Activated CD4-positive, alpha-beta memory T cell treated with anti-CD3 and anti-CD28 coated beads, Interleukin-2, amount 10 ng/mL, durations not matched to agents 7 days and 5 days (primary cell): ENCODE data around the gene AP5B1. TPM values are rescaled to one million over a fixed set of nuclear protein-coding genes. Genes with fewer than 3 reads are reported as not detected.

Experiments used
- CTCF ChIA-PET: fragments of 350-600 bp; sonication (Branson Sonifier 250); formaldehyde crosslinking; loops from one replicate; lab custom pipeline; 2021; ENCODE audit warnings: antibody characterized with exemption, inconsistent platforms; lab: Charles Lee
- POLR2A ChIA-PET: fragments of 350-600 bp; sonication (Branson Sonifier 250); formaldehyde crosslinking; loops from one replicate; lab custom pipeline; 2021; ENCODE audit warnings: antibody characterized with exemption; lab: Charles Lee
- DNase-seq: peaks from one replicate; pipeline ENCODE4 v3.0.0-alpha.2; 2020
- H3K27ac Mint-ChIP-seq: one replicate; pipeline ENCODE4 v1.8.0; 2021; ENCODE audit warnings: mild to moderate bottlenecking, mixed read lengths
- H3K27me3 Mint-ChIP-seq: one replicate; pipeline ENCODE4 v1.8.0; 2021; ENCODE audit warnings: mixed read lengths
- H3K36me3 Mint-ChIP-seq: one replicate; pipeline ENCODE4 v1.8.0; 2021; ENCODE audit warnings: low read depth, mixed read lengths
- H3K4me1 Mint-ChIP-seq: one replicate; pipeline ENCODE4 v1.8.0; 2021; ENCODE audit warnings: mixed read lengths
- H3K4me3 Mint-ChIP-seq: one replicate; pipeline ENCODE4 v1.8.0; 2021; ENCODE audit warnings: mild to moderate bottlenecking, mixed read lengths
- H3K9me3 Mint-ChIP-seq: one replicate; pipeline ENCODE4 v1.8.0; 2021; ENCODE audit warnings: mixed read lengths
- total RNA-seq, 2 experiments: library from RNA; stranded (reverse); gene quantifications; one replicate each; pipeline ENCODE4 v1.2.3, GENCODE V29; 2021

AP5B1 gene
- total RNA-seq, 2 experiments from 2014 or later, result 21.2 to 21.5 TPM

- no peaks in the 10 kb centered on the region for H3K9me3 Mint-ChIP-seq
- peak; percentile 88 for DNase-seq
- H3K4me1 Mint-ChIP-seq, result peaks cover 24% of the 10 kb centered on the region
- H3K4me3 Mint-ChIP-seq, result peak overlapping the region; percentile 86
- POLR2A ChIA-PET, result interaction anchor here (0.6 to 5.3 kb wide), 28 partner anchors 10 to 1702 kb away, joined by 3 to 32 read pairs (median 4); partner anchors contain the start of genes CCDC85B, CFL1, KAT5 and MUS81
- H3K36me3 Mint-ChIP-seq, result peaks cover 16% of the 10 kb centered on the region
- CTCF ChIA-PET, result interaction anchor here (0.6 to 5.3 kb wide), 51 partner anchors 10 to 518 kb away, joined by 3 to 126 read pairs (median 5); partner anchors contain the start of genes CCDC85B, CFL1, FIBP and KAT5
- peaks cover 18% of the 10 kb centered on the region for H3K27me3 Mint-ChIP-seq
- peak overlapping the region; percentile 74 for H3K27ac Mint-ChIP-seq
Measured at GRCh38 chr11:65779919-65780769, 632 bp downstream of the AP5B1 start.

DNA sequence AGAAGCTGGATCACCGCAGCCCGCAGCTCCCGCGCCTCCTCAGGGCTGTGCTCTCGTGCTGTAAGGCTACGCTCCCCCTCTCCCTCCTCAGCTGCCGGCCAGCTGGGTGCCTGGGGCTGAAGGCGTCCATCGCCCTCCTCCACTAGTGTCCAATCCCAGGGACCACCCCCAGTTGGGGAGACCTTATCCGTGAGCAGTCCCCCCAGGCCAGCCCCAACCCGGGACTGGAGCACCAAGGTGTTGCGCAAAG lies 1.2 kb downstream of the AP5B1 start:
- H3K27me3 Mint-ChIP-seq, result peaks cover 16% of the 10 kb centered on the region
- ChIA-PET CTCF (interaction anchor here (0.6 to 5.3 kb wide), 47 partner anchors 9 to 517 kb away, joined by 3 to 126 read pairs (median 5); partner anchors contain the start of genes CCDC85B, CFL1, FIBP and KAT5), POLR2A (interaction anchor here (1.0 to 5.3 kb wide), 20 partner anchors 9 to 272 kb away, joined by 3 to 32 read pairs (median 6); partner anchors contain the start of genes CCDC85B, CFL1, KAT5 and MUS81)
- peaks cover 22% of the 10 kb centered on the region for H3K4me1 Mint-ChIP-seq
- H3K36me3 Mint-ChIP-seq, result peaks cover 16% of the 10 kb centered on the region
- peak overlapping the region; percentile 86 for H3K4me3 Mint-ChIP-seq
- DNase-seq, result no peak
- no peaks in the 10 kb centered on the region for H3K9me3 Mint-ChIP-seq
- H3K27ac Mint-ChIP-seq, result no peak overlapping the region

DNA sequence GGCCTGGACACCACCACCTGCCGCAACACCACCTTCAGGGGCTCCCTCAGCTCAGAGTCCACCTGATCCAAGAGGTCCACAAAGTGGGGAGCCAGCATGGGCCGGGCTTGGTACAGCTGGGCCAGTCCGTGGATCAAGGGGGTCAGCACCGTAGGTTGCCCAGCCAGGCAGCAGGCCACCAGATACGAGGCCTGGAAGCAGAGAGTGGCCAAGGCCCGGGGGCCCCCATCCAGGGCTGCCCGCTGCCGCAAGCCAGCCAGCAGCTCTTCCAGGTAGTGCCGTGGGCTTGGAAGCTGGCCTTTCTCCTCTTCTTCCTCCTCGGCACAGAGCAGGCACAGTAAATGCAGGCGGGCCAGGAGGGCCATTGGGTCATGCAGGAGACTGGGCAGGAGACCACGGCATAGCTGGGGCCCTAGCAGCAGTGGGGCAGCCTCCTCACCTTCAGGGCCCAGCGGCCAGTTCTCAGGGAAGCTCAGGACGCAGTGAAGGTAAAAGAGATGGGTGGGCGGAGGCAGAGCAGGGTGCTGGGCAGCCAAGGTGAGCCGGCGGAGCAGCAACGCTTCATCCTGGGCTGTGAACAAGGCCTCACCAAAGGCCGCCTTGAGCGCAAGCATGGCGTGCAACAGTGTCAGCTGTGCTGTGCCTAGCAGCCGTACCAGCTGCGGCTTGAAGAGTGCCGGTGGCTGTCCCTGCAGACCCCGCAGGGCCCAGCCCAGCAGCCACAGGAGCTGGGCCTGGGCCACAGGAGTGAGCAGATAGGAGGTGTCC lies 1.7 kb downstream of the AP5B1 start:
- ChIA-PET POLR2A (interaction anchor here (1.2 to 5.3 kb wide), 17 partner anchors 9 to 272 kb away, joined by 3 to 32 read pairs (median 6); partner anchors contain the start of genes CCDC85B, CFL1, KAT5 and MUS81), CTCF (interaction anchor here (0.6 to 5.3 kb wide), 46 partner anchors 9 to 517 kb away, joined by 3 to 126 read pairs (median 5); partner anchors contain the start of genes CCDC85B, CFL1, FIBP and KAT5)
- H3K27ac Mint-ChIP-seq, result no peak overlapping the region
- no peak for DNase-seq
- peaks cover 18% of the 10 kb centered on the region for H3K4me1 Mint-ChIP-seq
- no peaks in the 10 kb centered on the region for H3K9me3 Mint-ChIP-seq
- peaks cover 16% of the 10 kb centered on the region for H3K36me3 Mint-ChIP-seq
- H3K27me3 Mint-ChIP-seq, result peaks cover 11% of the 10 kb centered on the region
- H3K4me3 Mint-ChIP-seq, result peak overlapping the region; percentile 56

- ChIA-PET CTCF (interaction anchor here (0.9 to 5.3 kb wide), 9 partner anchors 8 to 244 kb away, joined by 4 to 126 read pairs (median 18); partner anchors contain the start of genes KAT5, MUS81 and SNX32), POLR2A (interaction anchor here (2.0 to 5.3 kb wide), 4 partner anchors 40 to 80 kb away, joined by 11 to 32 read pairs (median 28); partner anchors contain the start of genes CFL1, KAT5, MUS81 and RNASEH2C)
- Mint-ChIP-seq H3K4me3 (no peak overlapping the region), H3K4me1 (peaks cover 15% of the 10 kb centered on the region), H3K27ac (no peak overlapping the region), H3K36me3 (peaks cover 16% of the 10 kb centered on the region), H3K9me3 (no peaks in the 10 kb centered on the region), H3K27me3 (peaks cover 7% of the 10 kb centered on the region)
- peak; percentile 15 for DNase-seq
Measured at GRCh38 chr11:65778431-65778900, 2.3 kb downstream of the AP5B1 start.

- peaks cover 16% of the 10 kb centered on the region for H3K36me3 Mint-ChIP-seq
- POLR2A ChIA-PET, result interaction anchor here (3.0 kb wide), 1 partner anchor 66 kb away, joined by 24 read pairs; the partner anchor contains the start of gene KAT5
- H3K4me1 Mint-ChIP-seq, result peaks cover 12% of the 10 kb centered on the region
- no peak overlapping the region for H3K27ac Mint-ChIP-seq
- DNase-seq, result peak; percentile 9
- H3K27me3 Mint-ChIP-seq, result peaks cover 3% of the 10 kb centered on the region
- CTCF ChIA-PET, result interaction anchor here (2.0 to 5.3 kb wide), 3 partner anchors 7 to 66 kb away, joined by 8 to 126 read pairs (median 36); partner anchors contain the start of gene KAT5
- H3K9me3 Mint-ChIP-seq, result no peaks in the 10 kb centered on the region
- H3K4me3 Mint-ChIP-seq, result no peak overlapping the region
Measured at GRCh38 chr11:65777821-65778361, 2.9 kb downstream of the AP5B1 start.

GRCh38 chr11:65777241-65777640 lies 3.5 kb downstream of the AP5B1 start:
- peaks cover 1% of the 10 kb centered on the region for H3K27me3 Mint-ChIP-seq
- peaks cover 16% of the 10 kb centered on the region for H3K36me3 Mint-ChIP-seq
- no peak overlapping the region for H3K27ac Mint-ChIP-seq
- H3K9me3 Mint-ChIP-seq, result no peaks in the 10 kb centered on the region
- peaks cover 10% of the 10 kb centered on the region for H3K4me1 Mint-ChIP-seq
- DNase-seq, result no peak
- CTCF ChIA-PET, result interaction anchor here (0.9 to 5.3 kb wide), 4 partner anchors 17 to 107 kb away, joined by 3 to 126 read pairs (median 6); partner anchors contain the start of gene KAT5
- POLR2A ChIA-PET, result interaction anchor here (1.1 kb wide), 2 partner anchors 58 to 64 kb away, joined by 3 to 4 read pairs; no protein-coding TSS in a partner anchor
- no peak overlapping the region for H3K4me3 Mint-ChIP-seq

DNA sequence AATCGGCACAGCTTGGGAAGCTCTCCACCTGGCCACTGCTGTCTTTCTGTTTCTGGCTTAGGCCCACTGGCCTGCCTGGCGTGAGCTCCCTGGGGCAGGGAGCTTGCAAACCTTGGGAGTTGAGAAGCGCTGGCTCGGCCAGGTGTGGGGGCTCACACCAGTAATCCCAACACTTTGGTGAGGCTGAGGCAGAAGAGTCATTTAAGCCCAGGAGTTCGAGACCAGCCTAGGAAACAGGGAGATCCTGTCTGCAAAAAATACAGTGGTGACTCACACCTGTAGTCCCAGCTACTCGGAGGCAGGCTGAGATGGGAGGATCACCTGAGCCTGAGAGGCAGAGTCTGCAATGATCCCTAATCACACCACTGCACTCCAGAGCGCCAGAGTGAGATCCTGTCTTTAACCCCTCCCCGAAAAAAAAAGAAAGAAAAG lies 4.0 kb downstream of the AP5B1 start:
- Mint-ChIP-seq H3K4me3 (no peak overlapping the region), H3K4me1 (peaks cover 10% of the 10 kb centered on the region), H3K27ac (no peak overlapping the region), H3K27me3 (no peaks in the 10 kb centered on the region), H3K36me3 (peaks cover 16% of the 10 kb centered on the region), H3K9me3 (no peaks in the 10 kb centered on the region)
- ChIA-PET POLR2A (interaction anchor here (0.8 to 1.1 kb wide), 5 partner anchors 14 to 83 kb away, joined by 3 to 4 read pairs (median 4); partner anchors contain the start of gene MUS81), CTCF (interaction anchor here (0.9 to 5.3 kb wide), 4 partner anchors 17 to 108 kb away, joined by 3 to 126 read pairs (median 6); partner anchors contain the start of gene KAT5)
- DNase-seq, result no peak

GRCh38 chr11:65776196-65776595 lies 4.6 kb downstream of the AP5B1 start:
- Mint-ChIP-seq H3K27ac (no peak overlapping the region), H3K27me3 (no peaks in the 10 kb centered on the region), H3K4me3 (no peak overlapping the region), H3K4me1 (peaks cover 10% of the 10 kb centered on the region), H3K9me3 (no peaks in the 10 kb centered on the region), H3K36me3 (peaks cover 16% of the 10 kb centered on the region)
- ChIA-PET POLR2A (interaction anchor here (0.8 to 1.1 kb wide), 5 partner anchors 14 to 84 kb away, joined by 3 to 4 read pairs (median 4); partner anchors contain the start of gene MUS81), CTCF (interaction anchor here (1.4 to 5.3 kb wide), 3 partner anchors 43 to 108 kb away, joined by 3 to 126 read pairs (median 8); partner anchors contain the start of gene KAT5)
- no peak for DNase-seq

DNA sequence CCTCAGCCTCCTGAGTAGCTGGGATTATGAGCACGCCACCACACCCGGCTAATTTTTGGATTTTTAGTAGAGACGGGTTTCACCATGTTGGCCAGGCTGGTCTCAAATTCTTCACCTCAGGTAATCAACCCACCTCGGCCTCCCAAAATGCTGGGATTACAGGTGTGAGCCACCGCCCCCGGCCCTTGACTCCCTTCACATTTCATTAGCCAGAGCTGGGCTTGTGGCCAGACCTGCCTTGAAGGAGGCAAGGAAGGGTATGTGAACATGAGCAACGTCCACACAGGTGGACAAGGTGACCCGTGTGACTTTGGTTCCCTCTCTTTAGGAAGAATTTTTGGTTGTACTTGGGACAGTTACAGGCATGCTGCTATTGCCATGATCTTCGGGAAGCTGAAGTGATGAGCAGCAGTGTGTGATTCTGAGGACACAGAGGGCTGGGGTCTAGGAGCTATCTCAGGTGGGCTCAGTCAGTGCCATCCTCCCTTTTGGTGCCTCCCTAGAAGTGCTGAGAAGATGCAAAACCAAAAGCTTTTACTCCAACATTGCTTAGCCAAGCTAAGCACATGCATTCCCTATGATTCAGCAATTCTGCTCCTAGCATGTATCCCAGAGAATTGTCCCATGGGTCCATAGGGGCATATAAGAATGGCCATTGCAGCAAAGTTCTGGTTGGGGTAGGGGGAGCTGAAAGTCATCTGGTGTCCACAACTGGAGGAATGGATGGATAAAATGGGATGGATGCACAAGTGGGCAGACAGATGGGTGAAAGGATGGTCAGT lies 6.1 kb downstream of the AP5B1 start:
- DNase-seq, result no peak

GRCh38 chr11:65773784-65774411 lies 6.9 kb downstream of the AP5B1 start:
- H3K36me3 Mint-ChIP-seq, result peaks cover 12% of the 10 kb centered on the region
- CTCF ChIA-PET, result interaction anchor here (1.3 to 2.1 kb wide), 3 partner anchors 9 to 248 kb away, joined by 3 to 5 read pairs (median 3); no protein-coding TSS in a partner anchor
- no peak overlapping the region for H3K4me3 Mint-ChIP-seq
- H3K9me3 Mint-ChIP-seq, result no peaks in the 10 kb centered on the region
- no peaks in the 10 kb centered on the region for H3K27me3 Mint-ChIP-seq
- POLR2A ChIA-PET, result interaction anchor here (1.2 kb wide), 1 partner anchor 56 kb away, joined by 3 read pairs; no protein-coding TSS in a partner anchor
- DNase-seq, result no peak
- H3K4me1 Mint-ChIP-seq, result peaks cover 5% of the 10 kb centered on the region
- H3K27ac Mint-ChIP-seq, result no peak overlapping the region

More for the DNA sequence above, 6.1 kb downstream of the AP5B1 start:
- no peak overlapping the region for H3K4me3 Mint-ChIP-seq
- no peaks in the 10 kb centered on the region for H3K27me3 Mint-ChIP-seq
- no peak overlapping the region for H3K27ac Mint-ChIP-seq
- ChIA-PET POLR2A (no interaction called here), CTCF (interaction anchor here (0.9 to 2.1 kb wide), 4 partner anchors 8 to 110 kb away, joined by 3 to 5 read pairs (median 4); partner anchors contain the start of gene KAT5)
- H3K9me3 Mint-ChIP-seq, result no peaks in the 10 kb centered on the region
- peaks cover 16% of the 10 kb centered on the region for H3K36me3 Mint-ChIP-seq
- H3K4me1 Mint-ChIP-seq, result peaks cover 8% of the 10 kb centered on the region
